Mesenchymal stem cell (in vitro differentiated cells and primary cell): ENCODE measurements around the gene TCF12.
A peak's percentile ranks its signal among the peaks of the same experiment; 100 is the strongest.

Experiments used
- DNase-seq: peaks from one replicate; pipeline ENCODE4 v3.0.0-alpha.2; 2013
- H2AFZ ChIP-seq: one replicate; pipeline ENCODE4 v1.6.1; 2013; ENCODE audit warnings: low read depth, mild to moderate bottlenecking, control low read depth, inconsistent platforms, low read length, moderate library complexity
- H2AK5ac ChIP-seq: 2 replicates; pipeline ENCODE4 v1.6.1; 2013; ENCODE audit warnings: low read length, moderate library complexity, mild to moderate bottlenecking, inconsistent platforms; ENCODE audit not compliant: severe bottlenecking
- H2BK120ac ChIP-seq: one replicate; pipeline ENCODE4 v1.6.1; 2013; ENCODE audit warnings: low read depth, mild to moderate bottlenecking, inconsistent platforms, low read length, moderate library complexity
- H2BK12ac ChIP-seq, 2 experiments: one replicate each; pipeline ENCODE4 v1.6.1; 2013; ENCODE audit warnings: inconsistent platforms in 2 of 2, low read length in 2 of 2, mild to moderate bottlenecking in 2 of 2, moderate library complexity in 2 of 2, control low read depth in 1 of 2
- H2BK15ac ChIP-seq: one replicate; pipeline ENCODE4 v1.6.1; 2013; ENCODE audit warnings: mild to moderate bottlenecking, low read depth, inconsistent platforms; ENCODE audit not compliant: poor library complexity, severe bottlenecking
- H2BK5ac ChIP-seq: 2 replicates; pipeline ENCODE4 v1.6.1; 2013; ENCODE audit warnings: low read depth, mild to moderate bottlenecking, low read length, control low read depth, inconsistent platforms; ENCODE audit not compliant: poor library complexity, severe bottlenecking
- H3K14ac ChIP-seq, 2 experiments: one replicate each; pipeline ENCODE4 v1.6.1; 2013; ENCODE audit warnings: inconsistent platforms in 2 of 2, low read length in 2 of 2, control low read depth in 1 of 2, mild to moderate bottlenecking in 1 of 2, moderate library complexity in 1 of 2
- H3K18ac ChIP-seq, 2 experiments: one replicate each; pipeline ENCODE4 v1.6.1; 2013; ENCODE audit warnings: inconsistent platforms in 2 of 2, low read length in 2 of 2, control low read depth in 1 of 2, low read depth in 1 of 2, mild to moderate bottlenecking in 1 of 2
- H3K23ac ChIP-seq, 2 experiments: one replicate each; pipeline ENCODE4 v1.6.1; 2013; ENCODE audit warnings: inconsistent platforms in 2 of 2, low read length in 2 of 2, mild to moderate bottlenecking in 2 of 2, moderate library complexity in 2 of 2, control low read depth in 1 of 2
- H3K27ac ChIP-seq: 2 replicates; pipeline ENCODE4 v1.5.1; 2013; ENCODE audit warnings: mild to moderate bottlenecking, moderate library complexity, low read length, control low read depth, inconsistent platforms; ENCODE audit not compliant: poor library complexity, severe bottlenecking
- H3K27me3 ChIP-seq, 2 experiments: 2 replicates each; pipeline versions ENCODE4 v1.6.1 to v1.7.0; 2013; ENCODE audit warnings: low read length in 2 of 2, mild to moderate bottlenecking in 2 of 2, moderate library complexity in 2 of 2, control low read depth in 1 of 2, inconsistent platforms in 1 of 2; ENCODE audit not compliant: control insufficient read depth in 1 of 2, insufficient read depth in 1 of 2
- H3K36me3 ChIP-seq, 2 experiments: 2 replicates each; pipeline versions ENCODE4 v1.6.1 to v1.7.0; 2013; ENCODE audit warnings: low read length in 2 of 2, control low read depth in 1 of 2, inconsistent platforms in 1 of 2, low read depth in 1 of 2, mild to moderate bottlenecking in 1 of 2; ENCODE audit not compliant: insufficient read depth in 2 of 2, control insufficient read depth in 1 of 2
- H3K4ac ChIP-seq, 2 experiments: one replicate each; pipeline ENCODE4 v1.6.1; 2013; ENCODE audit warnings: inconsistent platforms in 2 of 2, low read length in 2 of 2, mild to moderate bottlenecking in 2 of 2, moderate library complexity in 2 of 2, control low read depth in 1 of 2, low read depth in 1 of 2
- H3K4me1 ChIP-seq: 2 replicates; pipeline ENCODE4 v1.6.1; 2013; ENCODE audit warnings: low read depth, low read length, control low read depth; ENCODE audit not compliant: control insufficient read depth, insufficient read depth
- H3K4me2 ChIP-seq: 2 replicates; pipeline ENCODE4 v1.6.1; 2013; ENCODE audit warnings: low read length, mild to moderate bottlenecking, inconsistent platforms; ENCODE audit not compliant: poor library complexity, severe bottlenecking
- H3K4me3 ChIP-seq, 2 experiments: 2 replicates each; pipeline versions ENCODE4 v1.5.1 to v1.7.0; 2013; ENCODE audit warnings: low read length in 2 of 2, mild to moderate bottlenecking in 2 of 2, control low read depth in 1 of 2, low read depth in 1 of 2; ENCODE audit not compliant: insufficient read depth in 1 of 2
- H3K79me1 ChIP-seq: replicated peaks from 2 replicates; pipeline ENCODE4 v1.6.1; 2013; ENCODE audit warnings: mild to moderate bottlenecking, control low read depth, low read length, inconsistent platforms; ENCODE audit not compliant: poor library complexity, severe bottlenecking
- H3K9ac ChIP-seq: 2 replicates; pipeline ENCODE4 v1.7.0; 2013; ENCODE audit warnings: mild to moderate bottlenecking, low read length, moderate library complexity
- H3K9me3 ChIP-seq: 2 replicates; pipeline ENCODE4 v1.7.0; 2013; ENCODE audit warnings: mild to moderate bottlenecking, low read length; ENCODE audit not compliant: control insufficient read depth
- H4K8ac ChIP-seq: one replicate; pipeline ENCODE4 v1.6.1; 2013; ENCODE audit warnings: inconsistent platforms, mild to moderate bottlenecking, low read length, moderate library complexity
- H4K91ac ChIP-seq: one replicate; pipeline ENCODE4 v1.6.1; 2013; ENCODE audit warnings: mild to moderate bottlenecking, low read length, inconsistent platforms
- WGBS: methylation state at CpG from one replicate; pipeline ENCODE4 v1.1.7; 2013; ENCODE audit warnings: mixed read lengths; 5-methylcytosine and 5-hydroxymethylcytosine counted together

Gene TCF12

GRCh38 chr15:57070674-57071073, 152.2 kb downstream of the TCF12 start:
- H3K23ac ChIP-seq, result no peak overlapping the region
- H3K9ac ChIP-seq, result no peak overlapping the region
- H3K36me3 ChIP-seq, result no peaks in the 10 kb centered on the region
- WGBS, result 100% methylated on average over 1 of the region's 1 CpG
- H2AFZ ChIP-seq, result no peak overlapping the region
- H2BK120ac ChIP-seq, result no peak overlapping the region
- H2BK5ac ChIP-seq, result no peak overlapping the region
- H3K4ac ChIP-seq, result no peak overlapping the region
- H2BK15ac ChIP-seq, result no peak overlapping the region
- no peak overlapping the region for H3K4me3 ChIP-seq
- no peak overlapping the region for H2BK12ac ChIP-seq
- no peak overlapping the region for H4K8ac ChIP-seq
- H3K9me3 ChIP-seq, result no peaks in the 10 kb centered on the region
- H3K27me3 ChIP-seq, result no peaks in the 10 kb centered on the region
- no peaks in the 10 kb centered on the region for H3K4me1 ChIP-seq
- no peak for DNase-seq
- H4K91ac ChIP-seq, result no peak overlapping the region
- peaks cover 7% of the 10 kb centered on the region for H3K79me1 ChIP-seq
- no peak overlapping the region for H3K27ac ChIP-seq
- H2AK5ac ChIP-seq, result no peak overlapping the region
- H3K4me2 ChIP-seq, result no peak overlapping the region
- no peak overlapping the region for H3K14ac ChIP-seq
- H3K18ac ChIP-seq, result no peak overlapping the region

- Histone ChIP-seq H2BK5ac (no peak overlapping the region), H3K27ac (no peak overlapping the region), H2AK5ac (no peak overlapping the region), H4K91ac (no peak overlapping the region), H2BK15ac (no peak overlapping the region), H2BK120ac (no peak overlapping the region), H3K4me3 (no peak overlapping the region), H3K4me2 (no peak overlapping the region), H3K36me3 (no peaks in the 10 kb centered on the region), H3K9me3 (no peaks in the 10 kb centered on the region), H3K9ac (no peak overlapping the region), H4K8ac (no peak overlapping the region), H2AFZ (no peak overlapping the region), H3K4me1 (no peaks in the 10 kb centered on the region), H3K23ac (no peak overlapping the region), H3K14ac (no peak overlapping the region), H3K27me3 (no peaks in the 10 kb centered on the region), H3K79me1 (peaks cover 19% of the 10 kb centered on the region), H2BK12ac (no peak overlapping the region), H3K4ac (no peak overlapping the region), H3K18ac (no peak overlapping the region)
- no peak for DNase-seq
- 77% methylated on average over 3 of the region's 5 CpGs for WGBS
Observed at GRCh38 chr15:57079446-57079845, 161.0 kb downstream of the TCF12 start.

- Histone ChIP-seq H2BK120ac (no peak overlapping the region), H3K36me3 (no peaks in the 10 kb centered on the region), H3K23ac (no peak overlapping the region), H3K14ac (no peak overlapping the region), H2BK15ac (no peak overlapping the region), H3K27me3 (no peaks in the 10 kb centered on the region), H4K8ac (no peak overlapping the region), H3K18ac (no peak overlapping the region), H2BK5ac (no peak overlapping the region), H4K91ac (no peak overlapping the region), H3K79me1 (peaks cover 18% of the 10 kb centered on the region), H3K9ac (no peak overlapping the region), H3K27ac (no peak overlapping the region), H3K4me1 (no peaks in the 10 kb centered on the region), H3K4me2 (no peak overlapping the region), H2AK5ac (no peak overlapping the region), H2BK12ac (no peak overlapping the region), H3K4me3 (no peak overlapping the region), H3K4ac (no peak overlapping the region), H2AFZ (no peak overlapping the region), H3K9me3 (no peaks in the 10 kb centered on the region)
- 62% methylated on average over 3 of the region's 4 CpGs for WGBS
- DNase-seq, result no peak
Observed at GRCh38 chr15:57079931-57080620, 161.6 kb downstream of the TCF12 start.

GRCh38 chr15:57082054-57082728, 163.7 kb downstream of the TCF12 start:
- H2BK120ac ChIP-seq, result no peak overlapping the region
- no peak overlapping the region for H2AFZ ChIP-seq
- H2BK5ac ChIP-seq, result no peak overlapping the region
- no peak overlapping the region for H3K4me2 ChIP-seq
- WGBS, result 68% methylated on average over 3 of the region's 3 CpGs
- peaks cover 15% of the 10 kb centered on the region for H3K79me1 ChIP-seq
- H3K14ac ChIP-seq, result no peak overlapping the region
- H3K27me3 ChIP-seq, result no peaks in the 10 kb centered on the region
- no peak overlapping the region for H3K4me3 ChIP-seq
- H3K9ac ChIP-seq, result no peak overlapping the region
- no peaks in the 10 kb centered on the region for H3K4me1 ChIP-seq
- peak; percentile 71 for DNase-seq
- no peaks in the 10 kb centered on the region for H3K9me3 ChIP-seq
- no peak overlapping the region for H3K27ac ChIP-seq
- H3K23ac ChIP-seq, result no peak overlapping the region
- H4K8ac ChIP-seq, result no peak overlapping the region
- H3K36me3 ChIP-seq, result no peaks in the 10 kb centered on the region
- H4K91ac ChIP-seq, result no peak overlapping the region
- H3K18ac ChIP-seq, result no peak overlapping the region
- H2BK15ac ChIP-seq, result no peak overlapping the region
- H2AK5ac ChIP-seq, result no peak overlapping the region
- H3K4ac ChIP-seq, result no peak overlapping the region
- H2BK12ac ChIP-seq, result no peak overlapping the region
